Tibial nerve (tissue), 4 donors: ENCODE data around the gene RFX6.

Experiments used
- EP300 ChIP-seq, 2 donors: sonication (generic); formaldehyde crosslinking; IDR thresholded peaks; one replicate each; pipeline ENCODE4 v1.6.1; 2017; ENCODE audit warnings: antibody characterized with exemption in 2 of 2, mild to moderate bottlenecking in 1 of 2
- TF ChIP-seq, protein P1 (sequence below), 5 experiments: fragments of 200-600 bp in 3 of 5; fragments of 450-650 bp in 2 of 5; sonication (generic) in 3 of 5; IDR thresholded peaks; one replicate each; pipeline ENCODE4 v1.5.1; 2016 to 2019; ENCODE audit warnings: antibody characterized with exemption in 5 of 5, mild to moderate bottlenecking in 3 of 5, moderate library complexity in 2 of 5

DNA sequence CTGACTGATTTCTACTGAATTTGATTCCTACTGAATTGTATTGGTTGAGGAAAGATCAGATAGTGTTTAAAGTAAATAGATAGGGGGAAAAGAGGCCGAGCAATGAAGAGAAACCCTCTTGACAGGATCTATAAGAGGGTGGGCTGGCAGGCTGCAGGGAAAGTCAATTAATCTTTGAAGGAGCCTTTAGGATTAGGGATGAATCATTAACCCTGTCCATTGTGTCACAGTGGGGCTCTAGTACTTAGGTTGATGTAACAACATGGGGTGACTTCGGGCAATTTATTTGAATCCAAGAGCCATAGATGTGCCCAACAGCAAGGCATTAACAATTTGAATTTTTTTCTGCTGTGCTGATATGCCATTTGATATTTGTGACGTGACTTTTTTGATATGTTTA, 7.5 kb downstream of the RFX6 start:
- TF ChIP-seq, protein P1, sequence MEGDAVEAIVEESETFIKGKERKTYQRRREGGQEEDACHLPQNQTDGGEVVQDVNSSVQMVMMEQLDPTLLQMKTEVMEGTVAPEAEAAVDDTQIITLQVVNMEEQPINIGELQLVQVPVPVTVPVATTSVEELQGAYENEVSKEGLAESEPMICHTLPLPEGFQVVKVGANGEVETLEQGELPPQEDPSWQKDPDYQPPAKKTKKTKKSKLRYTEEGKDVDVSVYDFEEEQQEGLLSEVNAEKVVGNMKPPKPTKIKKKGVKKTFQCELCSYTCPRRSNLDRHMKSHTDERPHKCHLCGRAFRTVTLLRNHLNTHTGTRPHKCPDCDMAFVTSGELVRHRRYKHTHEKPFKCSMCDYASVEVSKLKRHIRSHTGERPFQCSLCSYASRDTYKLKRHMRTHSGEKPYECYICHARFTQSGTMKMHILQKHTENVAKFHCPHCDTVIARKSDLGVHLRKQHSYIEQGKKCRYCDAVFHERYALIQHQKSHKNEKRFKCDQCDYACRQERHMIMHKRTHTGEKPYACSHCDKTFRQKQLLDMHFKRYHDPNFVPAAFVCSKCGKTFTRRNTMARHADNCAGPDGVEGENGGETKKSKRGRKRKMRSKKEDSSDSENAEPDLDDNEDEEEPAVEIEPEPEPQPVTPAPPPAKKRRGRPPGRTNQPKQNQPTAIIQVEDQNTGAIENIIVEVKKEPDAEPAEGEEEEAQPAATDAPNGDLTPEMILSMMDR (IDR thresholded peaks at IDR 0.05): no peak
- no peak for TF ChIP-seq EP300 (IDR thresholded peaks at IDR 0.05)
